GM12875 (cell line): ENCODE data around the gene SLMAP.
A peak's percentile ranks its signal among the peaks of the same experiment; 100 is the strongest.

Source experiments
- H3K4me3 ChIP-seq: one replicate; pipeline ENCODE4 v1.5.1; 2011; ENCODE audit warnings: low read depth, low read length, control low read depth
- CTCF ChIP-seq: IDR thresholded peaks from 2 replicates; pipeline ENCODE4 v1.5.1; 2011; ENCODE audit warnings: low read depth, mild to moderate bottlenecking, control low read depth, inconsistent platforms, low read length, moderate library complexity, borderline replicate concordance; ENCODE audit not compliant: insufficient read depth

The SLMAP gene

DNA sequence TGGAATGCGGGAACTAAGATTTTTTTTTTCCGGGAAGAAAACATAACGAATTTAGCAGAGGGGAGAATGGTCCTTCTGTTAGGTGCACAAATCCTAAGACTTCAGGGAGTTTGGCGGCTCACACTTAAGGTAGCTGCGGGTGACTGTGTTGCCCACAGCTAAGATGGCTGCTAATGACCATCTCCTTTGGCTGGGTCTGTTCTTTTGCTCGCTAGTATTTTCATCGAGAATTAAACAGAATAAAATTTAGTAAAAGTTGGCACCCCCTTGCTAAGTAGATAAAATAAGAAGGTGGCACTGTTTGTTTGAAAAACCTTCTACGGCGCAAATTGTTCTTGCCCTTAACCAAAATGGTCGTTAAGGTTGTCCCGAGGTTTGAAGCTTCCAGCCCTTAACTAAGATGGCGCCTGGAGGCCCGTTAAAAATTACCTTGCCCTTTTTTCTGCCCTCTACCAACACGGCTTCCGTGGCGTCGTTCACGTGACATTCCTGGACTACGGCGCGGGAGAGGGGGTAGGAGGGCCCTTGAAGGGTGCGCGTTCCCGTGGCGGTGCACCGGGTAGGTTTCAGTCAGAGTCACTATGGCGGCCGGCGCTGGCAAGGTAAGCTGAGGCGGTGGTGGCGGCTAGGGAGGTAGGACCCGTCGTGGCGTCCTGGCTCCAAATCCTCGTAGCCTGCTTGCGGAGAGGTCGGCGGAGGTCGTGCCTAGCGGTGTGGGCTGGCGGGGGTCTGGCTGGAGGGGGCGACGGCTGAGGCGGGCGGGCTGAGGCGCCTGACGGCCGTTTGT lies at the start of gene SLMAP:
Gene SLMAP (plus strand): TSS at position 569 of the 787 bp plus-strand sequence. CDS start 1,343 bp downstream, outside the sequence.
- no peak for TF ChIP-seq CTCF
- peak within 1 kb of the TSS; percentile 97 for H3K4me3 ChIP-seq

- H3K4me3 ChIP-seq, result no peak overlapping the region
- no peak for TF ChIP-seq CTCF
Observed at GRCh38 chr3:57706462-57706861, 49.6 kb upstream of the SLMAP start.

- TF ChIP-seq CTCF, result no peak
- H3K4me3 ChIP-seq, result no peak overlapping the region
Observed at GRCh38 chr3:57709031-57709430, 47.1 kb upstream of the SLMAP start.

- no peak for TF ChIP-seq CTCF
- H3K4me3 ChIP-seq, result no peak overlapping the region
Observed at GRCh38 chr3:57709559-57709958, 46.5 kb upstream of the SLMAP start.

GRCh38 chr3:57715686-57716085 lies 40.4 kb upstream of the SLMAP start:
- no peak for TF ChIP-seq CTCF
- H3K4me3 ChIP-seq, result no peak overlapping the region

- no peak for TF ChIP-seq CTCF
Observed at GRCh38 chr3:57717205-57717868, 38.8 kb upstream of the SLMAP start.

DNA sequence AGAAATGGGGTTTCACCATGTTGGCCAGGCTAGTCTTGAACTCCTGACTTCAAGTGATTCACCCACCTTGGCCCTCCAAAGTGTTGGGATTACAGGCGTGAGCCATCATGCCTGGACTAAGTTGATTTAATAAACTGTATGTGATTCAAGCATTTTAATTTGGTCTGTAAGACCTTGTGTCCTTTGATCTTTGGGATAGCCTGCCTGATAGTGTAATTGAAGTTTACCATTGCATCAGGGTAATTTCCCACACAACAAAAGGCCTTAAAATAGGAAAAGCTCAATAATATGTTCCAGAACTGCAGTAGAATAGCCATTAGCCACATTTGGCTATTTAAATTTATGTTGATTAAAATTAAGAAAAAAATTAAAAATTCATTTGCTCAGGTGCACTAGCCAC lies 38.0 kb upstream of the SLMAP start:
- no peak for TF ChIP-seq CTCF
- H3K4me3 ChIP-seq, result no peak overlapping the region

More at GRCh38 chr3:57717205-57717868, 38.8 kb upstream of the SLMAP start:
- H3K4me3 ChIP-seq, result no peak overlapping the region
